ENCODE data around the gene KIF18B. TPM values are rescaled to one million over a fixed set of nuclear protein-coding genes. Genes with fewer than 3 reads are reported as not detected.

The KIF18B gene
- total and polyA plus RNA-seq, 2 of the 13 experiments (the other 11 are each of a cell fraction or from before 2014, with no cell fraction given), result 15.2 to 15.3 TPM

GRCh38 chr17:44911133-44912001 lies 36.2 kb downstream of the KIF18B start (continued):
- TF ChIP-seq SCMH1 (CRISPR knock-in tag; IDR thresholded peaks at IDR 0.05; ENCODE audit: borderline replicate concordance) (no peak), HMGXB3 (CRISPR knock-in tag; IDR thresholded peaks at IDR 0.05; ENCODE audit: borderline replicate concordance) (no peak; the same call in 1 of the 2 replicates), ZNF546 (CRISPR knock-in tag; conservative IDR thresholded peaks at IDR 0.05) (no peak), ZSCAN21 (CRISPR knock-in tag; IDR thresholded peaks at IDR 0.05; ENCODE audit: borderline replicate concordance) (peak; percentile 68; the same call in 1 of the 2 replicates), ZBTB3 (CRISPR knock-in tag; IDR thresholded peaks at IDR 0.05; ENCODE audit: borderline replicate concordance, low read depth) (no peak), MYPOP (CRISPR knock-in tag; IDR thresholded peaks at IDR 0.05) (no peak; the same call in 1 of the 2 replicates), GLMP (CRISPR knock-in tag; IDR thresholded peaks at IDR 0.05; ENCODE audit: borderline replicate concordance) (no peak), BATF2 (CRISPR knock-in tag; IDR thresholded peaks at IDR 0.05) (peak; percentile 67; the same call in 1 of the 2 replicates), NR0B2 (CRISPR knock-in tag; IDR thresholded peaks at IDR 0.05) (peak; percentile 29; the same call in 1 of the 2 replicates), XRCC5 (optimal IDR thresholded peaks at IDR 0.05; ENCODE audit: low read length) (peak; percentile 82), RFXAP (CRISPR knock-in tag; IDR thresholded peaks at IDR 0.05; ENCODE audit: borderline replicate concordance) (no peak), SOX6 (IDR thresholded peaks at IDR 0.05) (no peak), SOX6 (CRISPR knock-in tag; IDR thresholded peaks at IDR 0.05) (peak; percentile 64), ATM (IDR thresholded peaks at IDR 0.05; ENCODE audit: borderline replicate concordance) (no peak), KDM5B (CRISPR knock-in tag; IDR thresholded peaks at IDR 0.05; ENCODE audit: borderline replicate concordance) (peak; percentile 62; the same call in 1 of the 2 replicates), ARID2 (CRISPR knock-in tag; IDR thresholded peaks at IDR 0.05; ENCODE audit: borderline replicate concordance) (no peak), ZBTB39 (CRISPR knock-in tag; IDR thresholded peaks at IDR 0.05) (no peak)
